HG03565 (cell line): ENCODE measurements around the gene RAPGEF5.

ENCODE experiments used
- ATAC-seq: cut with Tn5 transposase; IDR thresholded peaks from one replicate; pipeline ENCODE4 v1.9.1; 2021; ENCODE audit warnings: mild to moderate bottlenecking, moderate library complexity; ENCODE audit not compliant: unreplicated experiment

The RAPGEF5 gene

GRCh38 chr7:22230238-22230637 is 126.7 kb downstream of the RAPGEF5 start:
- ATAC-seq, result no peak

- no peak for ATAC-seq
Measured at GRCh38 chr7:22229148-22229547, 127.8 kb downstream of the RAPGEF5 start.

GRCh38 chr7:22223807-22224206 is 133.1 kb downstream of the RAPGEF5 start:
- ATAC-seq, result no peak

- ATAC-seq, result no peak
Measured at GRCh38 chr7:22220941-22221340, 136.0 kb downstream of the RAPGEF5 start.

- ATAC-seq, result no peak
Measured at GRCh38 chr7:22219739-22220493, 137.0 kb downstream of the RAPGEF5 start.

- ATAC-seq, result no peak
Measured at GRCh38 chr7:22219036-22219435, 137.9 kb downstream of the RAPGEF5 start.

- no peak for ATAC-seq
Measured at GRCh38 chr7:22216832-22217475, 140.0 kb downstream of the RAPGEF5 start.

- ATAC-seq, result no peak
Measured at GRCh38 chr7:22216309-22216708, 140.6 kb downstream of the RAPGEF5 start.

- no peak for ATAC-seq
Measured at GRCh38 chr7:22214000-22214399, 143.0 kb downstream of the RAPGEF5 start.

GRCh38 chr7:22213081-22213480 is 143.9 kb downstream of the RAPGEF5 start:
- ATAC-seq, result no peak

GRCh38 chr7:22210967-22211366 is 146.0 kb downstream of the RAPGEF5 start:
- ATAC-seq, result no peak

GRCh38 chr7:22210355-22210754 is 146.6 kb downstream of the RAPGEF5 start:
- ATAC-seq, result no peak

GRCh38 chr7:22208799-22209198 is 148.2 kb downstream of the RAPGEF5 start:
- ATAC-seq, result no peak

GRCh38 chr7:22207724-22208225 is 149.2 kb downstream of the RAPGEF5 start:
- no peak for ATAC-seq

- ATAC-seq, result no peak
Measured at GRCh38 chr7:22205631-22206030, 151.3 kb downstream of the RAPGEF5 start.

GRCh38 chr7:22204312-22204711 is 152.6 kb downstream of the RAPGEF5 start:
- ATAC-seq, result no peak

- ATAC-seq, result no peak
Measured at GRCh38 chr7:22202141-22202540, 154.8 kb downstream of the RAPGEF5 start.

- no peak for ATAC-seq
Measured at GRCh38 chr7:22201186-22201880, 155.6 kb downstream of the RAPGEF5 start.

GRCh38 chr7:22200777-22201176 is 156.2 kb downstream of the RAPGEF5 start:
- ATAC-seq, result no peak

- no peak for ATAC-seq
Measured at GRCh38 chr7:22200238-22200637, 156.7 kb downstream of the RAPGEF5 start.

GRCh38 chr7:22197376-22197775 is 159.6 kb downstream of the RAPGEF5 start:
- ATAC-seq, result no peak

- no peak for ATAC-seq
Measured at GRCh38 chr7:22196429-22196828, 160.5 kb downstream of the RAPGEF5 start.
